GM12878 (cell line): ENCODE results near the gene BDKRB2. TPM values are rescaled to one million over a fixed set of nuclear protein-coding genes. Genes with fewer than 3 reads are reported as not detected.

Source experiments
- ATAC-seq: fragments of 200-7000 bp; cut with Tn5 transposase; 3 replicates; pipeline ENCODE4 v1.9.1; 2020; ENCODE audit warnings: mild to moderate bottlenecking, moderate library complexity
- BruUV-seq: library from RNA; stranded (reverse); fragments of 400-500 nt; replicated peaks from 2 replicates; lab custom pipeline; 2021; lab: Mats Ljungman, UMichigan
- CTCF ChIA-PET: fragments of 300-600 bp; sonication (Branson Sonifier 250); formaldehyde crosslinking; extraction: SDS; loops from one replicate; lab custom pipeline; 2021; ENCODE audit warnings: inconsistent platforms; lab: Yijun Ruan, JAX
- POLR2A ChIA-PET: fragments of 350-600 bp; formaldehyde crosslinking; extraction: SDS; loops from one replicate; lab custom pipeline; 2021; ENCODE audit warnings: inconsistent platforms; lab: Charles Lee
- RAD21 ChIA-PET: fragments of 300-600 bp; sonication (Branson Sonifier 250); formaldehyde crosslinking; loops from one replicate; lab custom pipeline; 2023; ENCODE audit warnings: antibody characterized with exemption; ENCODE audit not compliant: unreplicated experiment; lab: Charles Lee
- SMC1A ChIA-PET: fragments of 300-600 bp; sonication (Branson Sonifier 250); formaldehyde crosslinking; loops from one replicate; lab custom pipeline; 2023; ENCODE audit not compliant: unreplicated experiment, uncharacterized antibody; lab: Charles Lee
- DNase-seq: peaks from one replicate; pipeline ENCODE4 v3.0.0-alpha.2; 2011; ENCODE audit warnings: low read depth, low spot score
- FAIRE-seq: peaks from 3 replicates; lab custom pipeline; 2011; peaks lifted over from hg19 to GRCh38; lab: Jason Lieb, UNC
- H2AFZ ChIP-seq: 2 replicates; pipeline ENCODE4 v1.6.0; 2011; ENCODE audit warnings: low read depth, low read length, control low read depth; ENCODE audit not compliant: control insufficient read depth
- H3K27ac ChIP-seq: 2 replicates; pipeline ENCODE4 v1.5.1; 2011; ENCODE audit warnings: control low read depth; ENCODE audit not compliant: control insufficient read depth, insufficient read depth
- H3K27me3 ChIP-seq, 2 experiments: replicated peaks in 1 of 2; 2 replicates each; pipeline versions ENCODE4 v1.6.0 to v1.6.1; 2011; ENCODE audit warnings: low read length in 1 of 2; ENCODE audit not compliant: control insufficient read depth in 2 of 2, insufficient read depth in 2 of 2
- H3K36me3 ChIP-seq, 2 experiments: 2 replicates each; pipeline ENCODE4 v1.5.1; 2011; ENCODE audit warnings: low read length in 1 of 2; ENCODE audit not compliant: control insufficient read depth in 2 of 2, insufficient read depth in 2 of 2
- H3K4me1 ChIP-seq: 2 replicates; pipeline ENCODE4 v1.6.1; 2011; ENCODE audit warnings: mild to moderate bottlenecking, low read length, moderate library complexity, mixed read lengths; ENCODE audit not compliant: control insufficient read depth, insufficient read depth
- H3K4me2 ChIP-seq: 2 replicates; pipeline ENCODE4 v1.6.0; 2011; ENCODE audit warnings: control low read depth; ENCODE audit not compliant: control insufficient read depth, insufficient read depth
- H3K4me3 ChIP-seq: fragments of 200-600 bp; sonication (generic); 2 replicates; pipeline ENCODE4 v1.5.1; 2016
- H3K79me2 ChIP-seq: 2 replicates; pipeline ENCODE4 v1.6.0; 2011; ENCODE audit warnings: low read length; ENCODE audit not compliant: control insufficient read depth, insufficient read depth
- H3K9ac ChIP-seq: 2 replicates; pipeline ENCODE4 v1.8.0; 2011; ENCODE audit warnings: low read length, control low read depth, mixed read lengths; ENCODE audit not compliant: control insufficient read depth, insufficient read depth
- H3K9me3 ChIP-seq: replicated peaks from 3 replicates; pipeline ENCODE4 v1.5.1; 2011; ENCODE audit warnings: mild to moderate bottlenecking, low read length; ENCODE audit not compliant: control insufficient read depth, insufficient read depth
- H4K20me1 ChIP-seq: 2 replicates; pipeline ENCODE4 v1.6.0; 2011; ENCODE audit not compliant: control insufficient read depth, insufficient read depth
- CBX5 ChIP-seq: sonication (generic); IDR thresholded peaks from 2 replicates; pipeline ENCODE4 v1.6.1; 2016; ENCODE audit warnings: low read depth, moderate library complexity, mild to moderate bottlenecking, inconsistent platforms
- CEBPB ChIP-seq, 2 experiments: fragments of 150-350 bp in 1 of 2; IDR thresholded peaks; 2 replicates each; pipeline ENCODE4 v1.6.1; 2012 to 2014; ENCODE audit warnings: low read depth in 2 of 2, low read length in 2 of 2, borderline replicate concordance in 1 of 2, inconsistent platforms in 1 of 2
- DPF2 ChIP-seq: fragments of 450-650 bp; IDR thresholded peaks from 2 replicates; pipeline ENCODE4 v1.6.1; 2017; ENCODE audit warnings: mild to moderate bottlenecking
- EED ChIP-seq: sonication (generic); IDR thresholded peaks from 2 replicates; pipeline ENCODE4 v1.6.1; 2016; ENCODE audit warnings: antibody characterized with exemption, low read depth
- FOXM1 ChIP-seq: IDR thresholded peaks from 2 replicates; pipeline ENCODE4 v1.6.1; 2012; ENCODE audit warnings: low read depth, mild to moderate bottlenecking, inconsistent platforms, low read length, moderate library complexity
- GATAD2B ChIP-seq: fragments of 450-650 bp; conservative IDR thresholded peaks from 2 replicates; pipeline ENCODE4 v1.6.1; 2017; ENCODE audit warnings: low read depth, mild to moderate bottlenecking, moderate library complexity
- HDAC6 ChIP-seq: fragments of 200-600 bp; sonication (generic); IDR thresholded peaks from one replicate; pipeline ENCODE4 v1.8.0; 2017; ENCODE audit warnings: antibody characterized with exemption; ENCODE audit not compliant: unreplicated experiment
- JUND ChIP-seq: IDR thresholded peaks from 2 replicates; pipeline ENCODE4 v1.6.1; 2012; ENCODE audit warnings: low read depth, mild to moderate bottlenecking, low read length, improper control_type of control experiment, moderate library complexity
- RB1 ChIP-seq: fragments of 450-650 bp; formaldehyde crosslinking; IDR thresholded peaks from 2 replicates; pipeline ENCODE4 v1.6.1; 2017; ENCODE audit warnings: mild to moderate bottlenecking, borderline replicate concordance
- SPI1 ChIP-seq: IDR thresholded peaks from 2 replicates; pipeline ENCODE4 v1.6.1; 2011; ENCODE audit warnings: low read depth, mild to moderate bottlenecking, low read length, moderate library complexity, borderline replicate concordance; ENCODE audit not compliant: insufficient read depth
- YBX1 ChIP-seq: fragments of 450-650 bp; IDR thresholded peaks from 2 replicates; pipeline ENCODE4 v1.6.1; 2016; ENCODE audit warnings: antibody characterized with exemption
- WGBS: methylation state at CpG from one replicate; pipeline ENCODE4 v1.1.6; 2016; ENCODE audit warnings: low lambda C conversion rate; ENCODE audit not compliant: insufficient replicate concordance, insufficient coverage; ENCODE audit errors: missing lambda C conversion rate; 5-methylcytosine and 5-hydroxymethylcytosine counted together
- in situ Hi-C: fragments of 300-500 bp; cut with MboI; formaldehyde crosslinking; loops from 9 replicates; pipeline ENCODE4 v1.14.3; 2018; ENCODE audit warnings: mixed read lengths
- intact Hi-C: fragments of 100-400 bp; cut with micrococcal nuclease; formaldehyde crosslinking; loops from one replicate; pipeline ENCODE4 v1.14.2; 2022; ENCODE audit not compliant: unreplicated experiment
- polyA plus RNA-seq, 11 experiments: library from polyadenylated mRNA; depleted of rRNA in 4 of 11; unstranded in 6 of 11; stranded (reverse) in 5 of 11; fragments of >200 nt; fragmentation: Nextera tagmentation in 4 of 11; fragmentation: Illumina TruSeq in 1 of 11; extraction: Ambion mirVana in 4 of 11; extraction: Trizol in 1 of 11; gene quantifications; 1 replicate in 1 of 11; 2 replicates in 10 of 11; pipeline versions ENCODE4 v1.2.1 to v1.2.3, GENCODE V29; 2011 to 2016; ENCODE audit warnings: inconsistent platforms in 2 of 11, missing spikeins in 2 of 11, low read depth in 1 of 11
- total RNA-seq, 4 experiments: library from RNA; depleted of rRNA in 3 of 4; stranded (reverse); fragments of >200 nt in 3 of 4; fragmentation: Illumina TruSeq in 1 of 4; extraction: Trizol in 1 of 4; gene quantifications; 2 replicates each; pipeline versions ENCODE4 v1.2.1 to v1.2.3, GENCODE V29; 2013 to 2021
- TF ChIP-seq, protein P1 (sequence below): fragments of 450-650 bp; IDR thresholded peaks from 2 replicates; pipeline ENCODE4 v1.6.1; 2014; ENCODE audit warnings: mild to moderate bottlenecking
- TF ChIP-seq, protein P2 (sequence below): fragments of 150-350 bp; IDR thresholded peaks from 2 replicates; pipeline ENCODE4 v1.6.1; 2016; ENCODE audit warnings: low read depth, low read length
- TF ChIP-seq, protein P3 (sequence below): IDR thresholded peaks from 2 replicates; pipeline ENCODE4 v1.6.1; 2012; ENCODE audit warnings: improper control_type of control experiment, low read depth, low read length; ENCODE audit not compliant: insufficient replicate concordance

Gene BDKRB2
- total and polyA plus RNA-seq, 10 of the 15 experiments (the other 5 are each of a cell fraction or from before 2014, with no cell fraction given) = 0.08 TPM; not detected in 9

DNA sequence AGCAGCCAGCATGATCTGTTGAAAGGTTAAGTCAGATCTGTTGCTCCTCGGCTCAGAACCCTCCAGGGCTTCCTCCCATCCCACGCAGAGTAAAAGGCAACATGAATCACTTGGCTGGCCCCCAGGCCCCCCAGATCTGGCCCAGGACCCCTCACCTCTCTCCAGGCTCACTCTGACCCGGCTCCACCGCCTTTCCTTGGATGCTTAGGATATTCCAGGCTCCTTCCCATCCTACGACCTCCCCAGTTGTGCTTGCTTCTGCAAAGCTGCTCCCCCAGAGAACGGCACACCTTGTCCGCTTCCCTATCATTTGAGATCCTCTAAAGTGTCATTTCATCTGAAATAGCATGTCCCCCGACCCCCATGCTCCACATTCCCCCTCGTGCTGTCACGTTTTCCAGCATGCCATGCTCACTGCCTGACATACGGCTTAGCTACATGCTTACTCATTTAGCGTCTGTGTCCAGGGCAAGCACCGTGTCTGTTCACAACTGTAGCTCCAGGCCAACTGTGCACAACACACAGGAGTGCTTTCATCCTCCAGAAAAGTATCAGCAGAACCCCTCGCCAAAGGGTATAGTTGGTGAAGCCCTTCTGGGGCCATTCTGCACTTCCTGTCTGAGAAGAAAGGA lies 33.6 kb upstream of the BDKRB2 start:
- Histone ChIP-seq H3K4me3 (no peak overlapping the region), H2AFZ (no peak overlapping the region), H3K27me3 (no peaks in the 10 kb centered on the region; a peak in 2 of 4 replicates), H4K20me1 (no peaks in the 10 kb centered on the region), H3K4me2 (no peak overlapping the region), H3K9me3 (no peaks in the 10 kb centered on the region), H3K4me1 (no peaks in the 10 kb centered on the region), H3K27ac (no peak overlapping the region), H3K36me3 (no peaks in the 10 kb centered on the region), H3K79me2 (no peaks in the 10 kb centered on the region), H3K9ac (no peak overlapping the region)
- in situ Hi-C loops (no loop called here), intact Hi-C loops (no loop called here)
- no TSS peak for BruUV-seq
- 15% methylated on average over 14 of the region's 14 CpGs for WGBS
- ChIA-PET POLR2A (no interaction called here), SMC1A (interaction anchor here (0.6 kb wide), 1 partner anchor 480 kb away, joined by 3 read pairs; no protein-coding TSS in a partner anchor), RAD21 (no interaction called here), CTCF (no interaction called here)
- FAIRE-seq (no peak), ATAC-seq (no peak), DNase-seq (no peak)
- TF ChIP-seq CEBPB (IDR thresholded peaks at IDR 0.05; ENCODE audit: borderline replicate concordance in 1 of 2, low read depth in 2 of 2, low read length in 2 of 2) (no peak), FOXM1 (no peak), CBX5 (no peak), SPI1 (no peak), GATAD2B (no peak), DPF2 (no peak), JUND (no peak), YBX1 (no peak), HDAC6 (no peak), EED (no peak), RB1 (no peak)
- TF ChIP-seq, protein P1, sequence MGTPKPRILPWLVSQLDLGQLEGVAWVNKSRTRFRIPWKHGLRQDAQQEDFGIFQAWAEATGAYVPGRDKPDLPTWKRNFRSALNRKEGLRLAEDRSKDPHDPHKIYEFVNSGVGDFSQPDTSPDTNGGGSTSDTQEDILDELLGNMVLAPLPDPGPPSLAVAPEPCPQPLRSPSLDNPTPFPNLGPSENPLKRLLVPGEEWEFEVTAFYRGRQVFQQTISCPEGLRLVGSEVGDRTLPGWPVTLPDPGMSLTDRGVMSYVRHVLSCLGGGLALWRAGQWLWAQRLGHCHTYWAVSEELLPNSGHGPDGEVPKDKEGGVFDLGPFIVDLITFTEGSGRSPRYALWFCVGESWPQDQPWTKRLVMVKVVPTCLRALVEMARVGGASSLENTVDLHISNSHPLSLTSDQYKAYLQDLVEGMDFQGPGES = no peak
- TF ChIP-seq, protein P2, sequence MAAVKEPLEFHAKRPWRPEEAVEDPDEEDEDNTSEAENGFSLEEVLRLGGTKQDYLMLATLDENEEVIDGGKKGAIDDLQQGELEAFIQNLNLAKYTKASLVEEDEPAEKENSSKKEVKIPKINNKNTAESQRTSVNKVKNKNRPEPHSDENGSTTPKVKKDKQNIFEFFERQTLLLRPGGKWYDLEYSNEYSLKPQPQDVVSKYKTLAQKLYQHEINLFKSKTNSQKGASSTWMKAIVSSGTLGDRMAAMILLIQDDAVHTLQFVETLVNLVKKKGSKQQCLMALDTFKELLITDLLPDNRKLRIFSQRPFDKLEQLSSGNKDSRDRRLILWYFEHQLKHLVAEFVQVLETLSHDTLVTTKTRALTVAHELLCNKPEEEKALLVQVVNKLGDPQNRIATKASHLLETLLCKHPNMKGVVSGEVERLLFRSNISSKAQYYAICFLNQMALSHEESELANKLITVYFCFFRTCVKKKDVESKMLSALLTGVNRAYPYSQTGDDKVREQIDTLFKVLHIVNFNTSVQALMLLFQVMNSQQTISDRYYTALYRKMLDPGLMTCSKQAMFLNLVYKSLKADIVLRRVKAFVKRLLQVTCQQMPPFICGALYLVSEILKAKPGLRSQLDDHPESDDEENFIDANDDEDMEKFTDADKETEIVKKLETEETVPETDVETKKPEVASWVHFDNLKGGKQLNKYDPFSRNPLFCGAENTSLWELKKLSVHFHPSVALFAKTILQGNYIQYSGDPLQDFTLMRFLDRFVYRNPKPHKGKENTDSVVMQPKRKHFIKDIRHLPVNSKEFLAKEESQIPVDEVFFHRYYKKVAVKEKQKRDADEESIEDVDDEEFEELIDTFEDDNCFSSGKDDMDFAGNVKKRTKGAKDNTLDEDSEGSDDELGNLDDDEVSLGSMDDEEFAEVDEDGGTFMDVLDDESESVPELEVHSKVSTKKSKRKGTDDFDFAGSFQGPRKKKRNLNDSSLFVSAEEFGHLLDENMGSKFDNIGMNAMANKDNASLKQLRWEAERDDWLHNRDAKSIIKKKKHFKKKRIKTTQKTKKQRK = no peak
- TF ChIP-seq, protein P3, sequence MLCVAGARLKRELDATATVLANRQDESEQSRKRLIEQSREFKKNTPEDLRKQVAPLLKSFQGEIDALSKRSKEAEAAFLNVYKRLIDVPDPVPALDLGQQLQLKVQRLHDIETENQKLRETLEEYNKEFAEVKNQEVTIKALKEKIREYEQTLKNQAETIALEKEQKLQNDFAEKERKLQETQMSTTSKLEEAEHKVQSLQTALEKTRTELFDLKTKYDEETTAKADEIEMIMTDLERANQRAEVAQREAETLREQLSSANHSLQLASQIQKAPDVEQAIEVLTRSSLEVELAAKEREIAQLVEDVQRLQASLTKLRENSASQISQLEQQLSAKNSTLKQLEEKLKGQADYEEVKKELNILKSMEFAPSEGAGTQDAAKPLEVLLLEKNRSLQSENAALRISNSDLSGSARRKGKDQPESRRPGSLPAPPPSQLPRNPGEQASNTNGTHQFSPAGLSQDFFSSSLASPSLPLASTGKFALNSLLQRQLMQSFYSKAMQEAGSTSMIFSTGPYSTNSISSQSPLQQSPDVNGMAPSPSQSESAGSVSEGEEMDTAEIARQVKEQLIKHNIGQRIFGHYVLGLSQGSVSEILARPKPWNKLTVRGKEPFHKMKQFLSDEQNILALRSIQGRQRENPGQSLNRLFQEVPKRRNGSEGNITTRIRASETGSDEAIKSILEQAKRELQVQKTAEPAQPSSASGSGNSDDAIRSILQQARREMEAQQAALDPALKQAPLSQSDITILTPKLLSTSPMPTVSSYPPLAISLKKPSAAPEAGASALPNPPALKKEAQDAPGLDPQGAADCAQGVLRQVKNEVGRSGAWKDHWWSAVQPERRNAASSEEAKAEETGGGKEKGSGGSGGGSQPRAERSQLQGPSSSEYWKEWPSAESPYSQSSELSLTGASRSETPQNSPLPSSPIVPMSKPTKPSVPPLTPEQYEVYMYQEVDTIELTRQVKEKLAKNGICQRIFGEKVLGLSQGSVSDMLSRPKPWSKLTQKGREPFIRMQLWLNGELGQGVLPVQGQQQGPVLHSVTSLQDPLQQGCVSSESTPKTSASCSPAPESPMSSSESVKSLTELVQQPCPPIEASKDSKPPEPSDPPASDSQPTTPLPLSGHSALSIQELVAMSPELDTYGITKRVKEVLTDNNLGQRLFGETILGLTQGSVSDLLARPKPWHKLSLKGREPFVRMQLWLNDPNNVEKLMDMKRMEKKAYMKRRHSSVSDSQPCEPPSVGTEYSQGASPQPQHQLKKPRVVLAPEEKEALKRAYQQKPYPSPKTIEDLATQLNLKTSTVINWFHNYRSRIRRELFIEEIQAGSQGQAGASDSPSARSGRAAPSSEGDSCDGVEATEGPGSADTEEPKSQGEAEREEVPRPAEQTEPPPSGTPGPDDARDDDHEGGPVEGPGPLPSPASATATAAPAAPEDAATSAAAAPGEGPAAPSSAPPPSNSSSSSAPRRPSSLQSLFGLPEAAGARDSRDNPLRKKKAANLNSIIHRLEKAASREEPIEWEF = no peak
